ENCODE measurements around the gene PML. TPM values are rescaled to one million over a fixed set of nuclear protein-coding genes. Genes with fewer than 3 reads are reported as not detected.
"Not testable (repeated sequence)": the region's sequence is repeated elsewhere in the genome, so short reads cannot be mapped to it uniquely, and the experiment has no call there.

PML gene
- total RNA-seq, 1 donor from 2014 or later, result 43.0 TPM

DNA sequence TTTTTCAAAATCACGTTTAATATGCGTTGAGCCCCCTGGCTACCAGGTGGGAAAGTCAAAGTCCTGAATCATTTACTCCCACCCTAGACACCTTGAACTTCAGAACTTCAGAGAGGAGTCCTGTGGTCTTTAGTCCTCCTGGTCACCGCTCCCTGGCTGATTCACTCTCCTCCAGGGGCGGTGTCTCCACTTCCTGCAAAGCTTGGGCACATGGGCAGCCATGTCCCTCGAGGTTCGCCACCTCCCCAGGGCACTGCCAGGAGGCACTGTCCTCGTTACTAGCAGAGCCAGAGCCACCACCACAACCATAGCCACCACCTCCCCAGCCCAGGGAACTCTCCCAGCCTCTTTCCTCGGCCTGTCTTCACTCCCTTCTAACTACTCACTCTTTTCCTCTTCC lies 37.2 kb upstream of the PML start:
- DNase-seq (ENCODE audit: low read depth), result peak; percentile 53

DNA sequence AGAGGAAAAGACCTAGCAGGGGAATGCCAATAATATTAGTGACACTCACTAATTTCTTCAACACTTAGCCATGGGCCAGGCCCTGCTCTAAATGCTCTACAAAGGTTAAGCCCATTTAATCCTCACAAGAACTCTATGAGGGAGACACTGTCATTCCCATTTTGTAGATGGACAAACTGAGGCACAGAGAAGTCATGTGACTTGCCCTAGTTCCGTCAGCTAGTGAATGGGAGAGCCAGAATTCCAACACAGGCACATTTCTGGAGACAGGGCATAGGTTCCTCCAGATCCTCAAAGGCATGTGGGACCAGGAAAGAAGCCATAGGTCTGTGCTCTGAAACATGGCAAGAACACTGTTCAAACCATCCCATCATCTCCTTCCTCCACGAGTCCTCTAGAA lies 36.7 kb upstream of the PML start:
- DNase-seq (ENCODE audit: low read depth), result no peak

DNA sequence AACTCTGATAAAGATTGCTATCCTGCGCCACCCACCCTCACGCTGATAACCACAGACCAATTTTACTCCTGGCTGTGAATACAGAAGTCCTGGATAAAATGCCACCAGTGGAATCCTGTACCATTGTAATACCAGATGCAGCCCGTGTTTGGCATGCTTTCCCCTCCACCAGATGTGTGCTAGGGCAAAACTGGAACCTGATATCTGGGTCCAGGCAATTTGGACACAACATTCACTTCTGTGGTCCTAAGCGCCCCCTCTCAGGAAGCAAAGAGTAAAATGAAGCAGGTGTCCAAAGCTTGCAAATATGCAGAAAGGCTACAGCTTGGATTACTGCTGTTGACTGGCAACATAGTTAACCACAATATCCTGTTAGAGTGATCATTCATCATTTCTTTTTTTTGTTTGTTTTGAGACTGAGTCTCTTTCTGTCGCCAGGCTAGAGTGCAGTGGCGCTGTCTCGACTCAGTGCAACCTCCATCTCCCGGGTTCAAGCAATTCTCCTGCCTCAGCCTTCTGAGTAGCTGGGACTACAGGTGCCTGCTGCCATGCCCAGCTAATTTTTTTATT lies 35.4 kb upstream of the PML start:
- DNase-seq (ENCODE audit: low read depth), result peak; percentile 69

DNA sequence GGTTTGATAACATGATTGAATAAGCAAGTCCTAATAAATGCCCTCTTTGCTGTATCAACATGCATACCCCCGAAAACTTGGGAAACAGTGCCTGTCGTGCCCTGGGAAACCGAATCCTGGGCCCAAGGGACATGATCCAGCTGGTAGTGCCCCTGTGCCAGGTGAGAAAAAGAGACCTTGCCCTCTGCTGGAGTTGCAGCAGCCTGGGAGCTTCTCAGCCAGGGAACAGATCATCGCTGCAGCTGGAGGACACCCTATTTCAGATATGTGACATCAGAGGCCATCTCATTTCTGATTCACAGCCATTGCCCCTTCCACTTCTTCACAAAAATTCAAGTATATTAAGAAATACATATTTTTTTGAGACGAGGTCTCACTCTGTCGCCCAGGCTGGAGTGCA lies 34.7 kb upstream of the PML start:
- no peak for DNase-seq (ENCODE audit: low read depth)

DNA sequence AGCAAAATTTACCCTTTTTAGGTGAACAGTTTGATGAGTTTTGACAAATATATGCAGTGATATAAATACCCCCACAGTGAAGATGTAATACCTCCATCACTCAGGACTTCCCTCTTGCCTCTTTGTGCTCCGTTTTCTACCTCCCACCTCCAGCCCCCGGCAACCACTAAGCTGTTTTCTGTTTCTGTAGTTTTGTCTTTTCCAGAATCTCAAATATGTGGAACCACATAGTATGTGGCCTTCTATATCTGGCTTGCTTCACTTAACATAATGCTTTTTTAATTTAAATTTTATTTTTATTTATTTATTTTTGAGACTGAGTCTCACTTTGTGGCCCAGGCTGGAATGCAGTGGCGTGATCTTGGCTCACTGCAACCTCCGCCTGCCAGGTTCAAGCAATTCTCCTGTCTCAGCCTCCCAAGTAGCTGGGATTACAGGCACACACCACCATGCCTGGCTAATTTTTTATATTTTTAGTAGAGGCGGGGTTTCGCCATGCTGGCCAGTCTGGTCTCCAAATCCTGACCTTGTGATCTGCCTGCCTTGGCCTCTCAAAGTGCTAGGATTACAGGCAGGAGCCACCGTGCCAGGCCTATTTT lies 33.9 kb upstream of the PML start:
- DNase-seq (ENCODE audit: low read depth), result not testable (repeated sequence)

DNA sequence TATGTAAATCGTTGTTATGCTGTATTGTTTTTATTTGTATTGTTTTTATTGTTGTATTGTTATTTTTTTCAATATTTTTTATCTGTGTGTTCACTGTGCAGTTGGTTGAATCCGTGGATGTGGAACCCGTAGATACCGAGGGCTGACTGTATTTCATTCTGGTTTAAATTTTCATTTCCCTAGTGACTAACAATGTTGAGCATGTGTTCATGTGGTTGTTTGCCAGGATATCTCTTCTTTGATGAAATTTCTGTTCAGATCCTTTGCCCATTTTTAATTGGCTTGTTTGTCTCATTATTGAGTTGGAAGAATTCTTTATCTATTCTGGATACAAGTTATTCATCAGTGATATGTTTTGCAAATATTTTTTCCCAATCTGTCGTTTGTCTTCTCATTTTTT lies 32.1 kb upstream of the PML start:
- DNase-seq (ENCODE audit: low read depth), result peak; percentile 40

DNA sequence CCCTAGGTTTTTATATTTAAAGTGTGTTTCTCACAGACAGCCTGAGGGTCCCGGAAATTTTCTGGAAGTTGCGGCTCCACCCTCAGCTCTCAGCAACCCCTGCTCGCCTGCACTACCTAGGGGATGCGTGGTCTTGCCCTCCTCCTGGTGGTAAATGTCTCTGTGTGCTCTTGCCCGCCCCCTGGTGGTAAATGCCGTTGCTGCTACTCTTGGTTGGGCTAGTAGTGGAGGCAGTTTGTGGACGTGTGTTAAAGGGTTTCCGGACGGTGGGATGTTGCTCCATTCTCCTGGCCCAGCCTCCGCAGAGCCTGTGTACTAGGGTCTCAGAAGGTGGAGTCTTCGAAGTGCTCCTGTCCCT lies 29.8 kb upstream of the PML start:
- peak; percentile 86 for DNase-seq (ENCODE audit: low read depth)

DNA sequence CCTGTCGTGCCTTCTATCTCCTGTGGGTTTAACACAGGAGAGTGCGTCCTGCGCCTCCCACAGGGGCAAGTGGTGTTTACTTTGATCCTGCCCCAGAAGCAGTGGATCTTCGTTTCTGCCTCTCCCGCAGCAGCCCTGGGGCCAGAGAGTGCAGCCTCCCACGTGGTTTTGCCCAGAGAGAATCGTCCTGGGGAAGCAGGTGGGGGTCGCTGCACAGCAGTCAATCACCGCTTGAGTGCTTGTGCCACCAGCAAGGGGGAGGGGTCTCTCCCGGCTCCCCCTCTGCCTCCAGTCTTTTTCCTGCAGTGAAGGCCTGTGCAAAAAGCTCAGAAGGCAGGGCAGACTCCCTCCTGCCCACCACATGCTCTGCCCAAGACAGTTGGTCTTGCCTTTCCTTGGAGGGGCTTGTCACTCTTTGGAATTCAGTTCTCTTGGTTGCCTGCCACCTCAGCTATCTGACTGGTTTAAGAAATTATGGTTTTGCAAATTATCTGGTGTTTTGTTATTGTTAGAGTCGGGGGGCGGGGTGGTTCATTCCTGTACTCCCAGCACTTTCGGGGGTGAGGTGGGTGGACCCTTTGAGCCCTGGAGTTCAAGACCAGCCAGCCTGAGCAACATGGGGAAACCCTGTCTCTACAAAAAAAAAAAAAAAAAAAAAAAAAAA lies 29.3 kb upstream of the PML start:
- peak; percentile 41 for DNase-seq (ENCODE audit: low read depth)

DNA sequence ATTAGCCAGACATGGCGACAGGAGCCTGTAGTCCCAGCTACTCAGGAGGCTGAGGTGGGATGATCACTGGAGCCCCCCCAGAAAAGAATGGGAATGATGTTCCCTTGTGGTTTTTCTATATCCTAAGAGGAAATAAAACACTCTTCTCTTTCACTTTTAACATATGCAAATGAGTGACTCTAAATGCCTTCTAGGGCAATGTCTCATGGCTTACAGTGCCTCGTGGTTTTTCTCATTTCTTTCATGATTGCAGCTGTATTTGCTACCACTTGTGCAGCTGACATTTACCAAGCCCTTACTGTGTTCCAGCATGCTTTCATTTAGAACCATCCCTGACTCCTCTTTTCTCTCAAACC lies 28.8 kb upstream of the PML start:
- peak; percentile 55 for DNase-seq (ENCODE audit: low read depth)

DNA sequence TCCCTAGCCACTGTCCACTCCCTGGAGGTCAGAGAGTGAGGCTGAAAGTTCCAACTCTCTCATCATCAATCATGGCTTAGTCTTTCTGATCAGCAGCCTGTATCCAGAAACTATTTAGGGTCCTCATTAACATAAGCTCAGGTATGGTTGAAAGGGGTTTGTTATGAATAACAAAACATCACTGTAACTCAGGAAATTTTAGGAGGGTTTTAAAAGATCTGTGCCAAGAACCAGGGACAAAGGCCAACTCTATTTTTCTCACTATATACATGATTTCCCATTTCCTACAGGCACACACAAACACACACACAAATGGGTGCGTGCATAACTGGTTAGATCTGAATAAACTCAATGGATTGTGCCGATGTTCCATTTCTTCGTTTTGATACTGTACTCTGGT lies 26.1 kb upstream of the PML start:
- no peak for DNase-seq (ENCODE audit: low read depth)

DNA sequence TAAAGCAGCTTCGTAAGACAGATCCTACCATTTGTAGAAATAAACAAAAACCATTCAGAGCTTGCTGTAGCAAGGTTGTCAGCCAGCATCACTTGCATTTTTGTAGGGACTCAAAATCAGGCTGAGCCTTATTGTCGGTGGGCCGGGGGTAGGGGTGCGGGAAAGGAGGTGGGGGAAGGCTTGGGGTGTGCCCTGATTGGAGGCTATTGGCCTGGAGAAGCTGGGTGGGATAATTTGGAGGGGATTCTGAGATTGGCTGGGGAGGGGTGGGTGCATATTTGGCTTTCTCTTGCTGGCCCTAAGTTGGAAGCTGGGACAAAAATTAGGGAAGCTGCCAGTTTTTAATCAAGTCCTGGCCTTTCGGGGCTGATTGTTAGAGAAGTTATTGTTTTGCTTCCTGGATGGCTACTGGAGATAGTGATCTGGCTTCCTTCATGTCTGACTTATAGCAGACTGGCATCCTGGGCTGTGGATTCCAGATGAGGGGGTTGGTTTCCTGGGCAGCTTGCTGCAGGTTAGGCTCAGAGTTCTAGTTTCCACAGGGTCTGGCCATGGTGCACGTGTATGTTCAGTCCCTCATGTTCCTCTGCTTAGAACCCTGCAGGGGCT lies 25.3 kb upstream of the PML start:
- no peak for DNase-seq (ENCODE audit: low read depth)

DNA sequence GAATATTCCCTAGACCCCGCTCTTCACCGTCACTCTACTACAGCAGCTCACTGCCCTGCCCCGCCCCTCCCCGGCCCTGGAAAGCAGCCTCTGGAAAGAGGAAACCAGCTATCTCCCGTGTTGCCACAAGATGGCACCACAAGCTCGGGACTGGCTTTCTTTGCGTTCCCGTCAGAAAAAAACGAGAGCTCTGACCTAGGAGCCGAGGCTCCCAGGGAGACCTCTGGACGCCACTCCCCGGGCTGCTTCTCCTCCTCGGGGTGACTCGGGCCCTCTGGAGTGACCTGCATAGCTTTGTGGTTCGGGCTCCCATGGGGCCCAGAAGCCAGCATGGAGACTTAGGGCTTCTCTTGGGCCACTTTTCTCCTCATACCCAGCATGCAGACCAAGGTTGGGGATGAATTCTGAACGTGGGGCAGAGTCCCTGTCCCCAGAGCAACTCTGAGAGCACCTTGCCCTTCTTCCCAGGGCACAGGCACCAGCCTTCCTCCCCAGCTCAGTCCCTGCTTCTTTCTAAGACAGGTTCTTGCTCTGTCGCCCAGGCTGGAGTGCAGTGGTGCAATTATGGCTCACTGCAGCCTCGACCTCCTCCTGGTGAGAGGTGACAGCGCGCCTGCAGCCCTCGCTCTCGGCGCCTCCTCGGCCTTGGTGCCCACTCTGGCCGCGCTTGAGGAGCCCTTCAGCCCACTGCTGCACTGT lies 21.4 kb upstream of the PML start:
- peak; percentile 89 for DNase-seq (ENCODE audit: low read depth)

DNA sequence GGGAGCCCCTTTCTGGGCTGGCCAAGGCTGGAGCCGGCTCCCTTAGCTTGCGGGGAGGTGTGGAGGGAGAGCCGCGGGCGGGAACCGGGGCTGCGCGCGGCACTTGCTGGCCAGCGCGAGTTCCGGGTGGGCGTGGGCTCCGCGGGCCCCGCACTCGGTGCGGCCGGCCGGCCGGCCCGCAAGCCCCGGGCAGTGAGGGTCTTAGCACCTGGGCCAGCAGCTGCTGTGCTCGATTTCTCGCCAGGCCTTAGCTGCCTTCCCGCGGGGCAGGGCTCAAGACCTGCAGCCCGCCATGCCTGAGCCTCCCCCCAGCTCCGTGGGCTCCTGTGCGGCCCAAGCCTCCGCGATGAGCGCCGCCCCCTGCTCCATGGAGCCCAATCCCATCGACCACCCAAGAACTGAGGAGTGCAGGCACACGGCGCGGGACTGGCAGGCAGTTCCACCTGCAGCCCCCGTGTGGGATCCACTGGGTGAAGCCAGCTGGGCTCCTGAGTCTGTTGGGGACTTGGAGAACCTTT lies 20.8 kb upstream of the PML start:
- DNase-seq (ENCODE audit: low read depth), result not testable (repeated sequence)

DNA sequence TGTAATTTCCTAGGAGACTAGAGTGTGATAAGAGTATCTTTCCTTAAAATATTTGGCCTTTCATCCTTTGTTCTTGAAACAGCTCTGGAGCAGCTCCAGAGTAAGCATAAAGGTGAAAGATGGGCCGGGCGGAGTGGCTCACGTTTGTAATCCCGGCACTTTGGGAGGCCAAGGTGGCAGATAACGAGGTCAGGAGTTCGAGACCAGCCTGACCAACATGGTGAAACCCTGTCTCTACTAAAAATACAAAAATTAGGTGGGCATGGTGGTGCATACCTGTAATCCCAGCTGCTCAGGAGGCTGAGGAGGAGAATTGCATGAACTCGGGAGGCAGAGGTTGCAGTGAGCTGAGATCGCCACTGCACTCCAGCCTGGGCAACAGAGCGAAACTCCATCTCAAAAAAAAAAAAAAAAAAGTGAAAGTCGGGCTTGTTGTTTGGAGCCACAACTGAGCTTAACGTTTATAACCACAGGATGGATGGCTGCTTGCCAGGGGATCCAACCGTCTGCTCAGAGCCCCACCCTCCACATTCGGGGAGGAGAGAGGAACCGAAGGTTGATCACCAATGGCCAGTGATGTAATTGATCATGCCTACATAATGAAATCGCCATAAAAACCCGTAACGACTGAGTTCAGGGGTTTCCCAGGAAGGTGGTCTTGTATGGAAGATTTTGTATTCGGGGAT lies 18.9 kb upstream of the PML start:
- DNase-seq (ENCODE audit: low read depth), result peak; percentile 52

DNA sequence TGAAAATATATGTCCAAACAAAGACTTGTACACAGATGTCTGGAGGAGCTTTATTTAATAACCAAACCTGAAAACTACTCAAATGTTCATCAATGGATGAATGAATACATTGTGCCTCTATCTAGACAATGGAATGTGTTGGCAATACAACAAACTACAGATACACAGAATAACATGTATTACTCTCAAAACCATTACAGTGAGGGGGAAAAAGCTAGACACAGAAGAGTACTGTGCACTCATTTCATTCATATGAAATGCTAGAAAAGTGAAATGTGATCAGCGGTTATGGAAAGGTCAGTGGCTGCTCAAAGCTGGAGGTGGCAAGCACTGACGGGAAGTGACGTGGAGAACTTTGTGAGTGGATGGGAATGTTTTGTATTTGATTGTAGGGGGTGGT lies 15.6 kb upstream of the PML start:
- DNase-seq (ENCODE audit: low read depth), result no peak

DNA sequence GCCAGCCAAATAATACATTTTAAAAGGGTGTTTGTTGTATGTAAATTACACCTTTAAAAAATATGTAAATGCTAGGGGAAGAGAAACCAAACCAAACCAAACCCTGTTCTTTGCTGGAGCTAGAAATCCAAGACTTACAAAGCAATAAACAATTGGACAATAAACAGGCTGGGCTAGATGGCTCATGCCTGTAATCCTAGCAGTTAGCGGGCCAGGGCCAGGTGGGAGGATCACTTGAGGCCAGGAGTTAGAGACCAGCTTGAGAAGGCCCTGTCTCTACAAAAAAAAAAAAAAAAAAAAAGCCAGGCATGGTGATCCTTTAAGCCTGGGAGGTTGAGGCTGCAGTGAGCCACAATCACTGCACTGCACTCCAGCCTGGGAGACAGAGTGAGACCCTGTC lies 14.9 kb upstream of the PML start:
- no peak for DNase-seq (ENCODE audit: low read depth)

DNA sequence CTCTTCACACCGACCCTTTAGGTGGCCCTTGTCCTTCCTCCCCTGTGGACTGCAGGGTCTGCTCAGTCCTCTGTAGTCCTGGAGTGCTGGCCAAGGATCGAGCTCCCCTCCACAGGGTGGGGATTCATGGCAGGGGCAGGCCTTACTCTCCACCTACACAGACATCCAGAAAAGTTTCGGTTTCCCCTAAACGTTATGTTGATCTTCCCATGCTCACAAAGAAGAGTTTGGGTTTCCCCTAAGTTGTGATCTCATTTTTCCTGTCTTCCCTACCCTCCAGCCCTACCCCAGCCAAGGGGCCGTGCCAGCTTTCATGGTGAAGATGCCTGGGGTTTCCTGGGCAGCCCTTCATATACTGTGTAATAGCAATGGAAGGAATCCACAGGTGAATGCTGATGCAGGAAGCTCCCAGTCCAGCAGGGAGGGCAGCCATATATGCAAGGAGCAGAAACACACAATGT lies 12.7 kb upstream of the PML start:
- no peak for DNase-seq (ENCODE audit: low read depth)

DNA sequence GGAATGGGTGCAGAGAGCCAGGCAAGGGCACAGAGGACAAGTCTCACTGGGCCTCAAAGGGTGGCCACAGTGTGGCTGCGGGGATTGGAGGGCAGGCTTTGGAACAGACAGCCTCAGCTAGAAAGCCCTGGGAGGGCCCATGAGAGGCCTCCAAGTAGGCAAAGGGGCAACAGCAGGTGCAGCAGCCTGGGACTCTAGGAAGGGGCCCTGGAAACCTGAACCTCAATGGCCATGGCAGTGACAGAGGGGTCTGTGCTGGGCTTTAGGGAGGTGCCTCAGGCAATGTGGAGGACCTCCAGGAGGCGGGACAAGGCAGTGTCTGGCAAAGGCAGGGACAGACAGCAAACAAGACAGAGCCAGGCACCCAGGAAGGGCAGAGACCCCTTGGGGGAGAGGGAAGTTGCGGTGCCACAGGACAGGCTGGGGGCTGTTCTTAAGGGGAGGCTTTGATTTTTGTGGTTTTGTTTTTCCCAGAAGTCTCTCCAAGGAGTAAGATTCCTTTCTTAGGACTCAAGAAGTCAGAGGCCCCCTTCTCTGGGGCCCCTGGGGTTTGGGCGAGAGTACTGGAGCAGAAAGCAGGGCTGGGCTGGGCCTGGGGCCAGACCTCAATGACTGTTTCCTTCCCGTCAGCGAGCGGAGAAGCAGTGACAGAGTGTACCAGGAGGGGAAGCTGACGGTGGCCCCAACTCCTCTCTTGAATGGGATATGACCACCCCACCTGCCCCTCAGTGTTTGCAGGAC lies 12.1 kb upstream of the PML start:
- peak; percentile 96 for DNase-seq (ENCODE audit: low read depth)

DNA sequence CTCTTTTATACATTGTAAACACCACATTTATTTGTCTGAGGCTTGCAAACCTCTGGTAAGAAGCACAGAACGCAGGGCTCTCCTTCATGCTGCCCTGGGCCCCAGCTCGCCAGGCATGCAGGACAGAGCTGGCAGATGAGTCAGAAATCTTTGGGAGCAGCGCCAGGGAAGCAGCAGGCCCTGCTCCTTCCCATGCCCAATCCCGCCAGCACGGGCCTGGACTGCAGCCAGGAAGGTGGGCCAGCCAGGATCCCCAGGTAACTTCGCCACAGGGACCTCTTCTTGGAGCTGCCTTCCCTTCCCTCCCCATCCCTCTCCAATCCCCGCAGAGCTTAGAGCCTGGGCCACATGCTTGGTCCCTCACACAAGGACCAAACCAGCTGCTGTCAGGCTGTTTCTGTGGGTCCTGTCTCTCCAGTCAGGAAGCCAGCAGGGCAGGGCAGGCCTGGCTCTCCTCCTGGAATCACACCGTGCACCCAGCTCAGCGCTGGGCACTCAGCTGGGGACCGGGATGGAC lies 11.2 kb upstream of the PML start:
- DNase-seq (ENCODE audit: low read depth), result peak; percentile 85

DNA sequence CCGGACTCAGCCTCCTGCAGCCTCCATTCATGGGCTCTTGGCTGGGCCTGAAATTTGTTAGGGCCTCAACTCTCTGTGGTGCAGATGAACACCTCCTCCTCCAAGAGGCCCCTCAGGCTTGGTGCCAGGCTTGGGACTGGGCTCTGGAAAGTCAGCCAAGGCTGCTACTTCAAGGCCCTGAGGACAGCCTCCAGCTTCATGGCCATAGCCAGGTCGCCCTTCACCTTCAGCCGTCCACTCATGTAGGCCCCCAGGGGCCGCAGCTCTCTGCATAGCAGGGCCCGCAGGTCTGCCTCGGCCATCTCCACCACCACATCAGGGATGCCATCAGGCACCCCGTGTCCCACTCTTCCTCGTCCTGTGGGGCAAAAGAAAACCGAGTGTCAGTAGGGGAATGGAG lies 10.7 kb upstream of the PML start:
- DNase-seq (ENCODE audit: low read depth), result no peak
